K562 (cell line): ENCODE data around the gene ANXA2. TPM values are rescaled to one million over a fixed set of nuclear protein-coding genes. Genes with fewer than 3 reads are reported as not detected.

Experiments
- ARID2 ChIP-seq: fragments of 450-650 bp; IDR thresholded peaks from 2 replicates; pipeline ENCODE4 v1.6.1; 2017; ENCODE audit warnings: antibody characterized with exemption, mild to moderate bottlenecking
- ATF6 ChIP-seq: sonication (generic); formaldehyde crosslinking; IDR thresholded peaks from 2 replicates; pipeline ENCODE4 v1.4.0; 2020; ENCODE audit warnings: mild to moderate bottlenecking, missing genetic modification reagents
- CREBBP ChIP-seq: IDR thresholded peaks from one replicate; pipeline ENCODE4 v1.6.1; 2012; ENCODE audit warnings: low read depth, mild to moderate bottlenecking, control low read depth, inconsistent platforms, low read length
- HBP1 ChIP-seq: fragments of 450-650 bp; formaldehyde crosslinking; IDR thresholded peaks from 2 replicates; pipeline ENCODE4 v1.4.0; 2022; ENCODE audit warnings: missing genetic modification characterization
- MAFF ChIP-seq: IDR thresholded peaks from 2 replicates; pipeline ENCODE4 v1.6.1; 2012; ENCODE audit warnings: low read length, improper control_type of control experiment
- MAZ ChIP-seq, 2 experiments: fragments of 450-650 bp in 1 of 2; sonication (generic) in 1 of 2; formaldehyde crosslinking; IDR thresholded peaks in 1 of 2; conservative IDR thresholded peaks in 1 of 2; 2 replicates each; pipeline versions ENCODE4 v1.4.0 to v1.5.0; 2020; ENCODE audit warnings: mild to moderate bottlenecking in 1 of 2, missing genetic modification reagents in 1 of 2
- NEUROD1 ChIP-seq: fragments of 150-350 bp; IDR thresholded peaks from 2 replicates; pipeline ENCODE4 v1.6.1; 2014; ENCODE audit warnings: borderline replicate concordance, low read length, low read depth; ENCODE audit not compliant: partially characterized antibody
- NKRF ChIP-seq: fragments of 450-650 bp; IDR thresholded peaks from 2 replicates; pipeline ENCODE4 v1.6.1; 2016; ENCODE audit warnings: borderline replicate concordance
- PML ChIP-seq: IDR thresholded peaks from 2 replicates; pipeline ENCODE4 v1.6.1; 2012; ENCODE audit warnings: low read length, inconsistent platforms
- SRSF7 ChIP-seq: fragments of 200-400 bp; formaldehyde crosslinking; optimal IDR thresholded peaks from 2 replicates; pipeline ENCODE3; 2017; ENCODE audit warnings: mild to moderate bottlenecking, low read depth, low read length
- TAF15 ChIP-seq: fragments of 200-400 bp; formaldehyde crosslinking; IDR thresholded peaks from 2 replicates; pipeline ENCODE4 v1.6.1; 2017; ENCODE audit warnings: mild to moderate bottlenecking, low read depth, low read length, moderate library complexity
- ZBTB1 ChIP-seq: sonication (generic); formaldehyde crosslinking; IDR thresholded peaks from 2 replicates; pipeline ENCODE4 v1.8.1; 2023; ENCODE audit warnings: missing genetic modification reagents, low read depth, mild to moderate bottlenecking, borderline replicate concordance
- ZFP30 ChIP-seq: fragments of 250-450 bp; sonication (Bioruptor Pico); IDR thresholded peaks from 2 replicates; pipeline ENCODE4 v1.8.0; 2022; ENCODE audit warnings: moderate library complexity, mild to moderate bottlenecking, inconsistent platforms, borderline replicate concordance
- ZNF224 ChIP-seq: sonication (generic); formaldehyde crosslinking; IDR thresholded peaks from 2 replicates; pipeline ENCODE4 v1.8.0; 2022; ENCODE audit warnings: mild to moderate bottlenecking, missing genetic modification reagents
- ZNF518B ChIP-seq: fragments of 250-450 bp; sonication (Bioruptor Pico); IDR thresholded peaks from 2 replicates; pipeline ENCODE4 v1.5.0; 2021; ENCODE audit warnings: mild to moderate bottlenecking, moderate library complexity
- polyA plus RNA-seq, 8 experiments: library from polyadenylated mRNA; depleted of rRNA in 4 of 8; stranded (reverse) in 5 of 8; unstranded in 3 of 8; fragments of >200 nt; fragmentation: Nextera tagmentation in 2 of 8; fragmentation: Illumina TruSeq in 1 of 8; extraction: Ambion mirVana in 2 of 8; extraction: Trizol in 1 of 8; gene quantifications; 2 replicates each; pipeline versions ENCODE4 v1.2.1 to v1.2.3, GENCODE V29; 2011 to 2014; ENCODE audit warnings: inconsistent platforms in 1 of 8, missing spikeins in 1 of 8
- total RNA-seq, 7 experiments: library from RNA; depleted of rRNA in 6 of 7; stranded (reverse); fragments of >200 nt in 6 of 7; fragmentation: Illumina TruSeq in 2 of 7; extraction: Trizol in 2 of 7; gene quantifications; 2 replicates each; pipeline versions ENCODE4 v1.2.1 to v1.2.3, GENCODE V29; 2011 to 2021; ENCODE audit warnings: low replicate concordance in 1 of 7
- TF ChIP-seq, protein P1 (sequence below): fragments of 450-650 bp; IDR thresholded peaks from 2 replicates; pipeline ENCODE4 v1.6.1; 2016; ENCODE audit warnings: missing biosample characterization, missing genetic modification characterization

The ANXA2 gene
- total and polyA plus RNA-seq, 9 of the 15 experiments (the other 6 are each of a cell fraction or from before 2014, with no cell fraction given) = 301 to 1,102 (median 452) TPM

DNA sequence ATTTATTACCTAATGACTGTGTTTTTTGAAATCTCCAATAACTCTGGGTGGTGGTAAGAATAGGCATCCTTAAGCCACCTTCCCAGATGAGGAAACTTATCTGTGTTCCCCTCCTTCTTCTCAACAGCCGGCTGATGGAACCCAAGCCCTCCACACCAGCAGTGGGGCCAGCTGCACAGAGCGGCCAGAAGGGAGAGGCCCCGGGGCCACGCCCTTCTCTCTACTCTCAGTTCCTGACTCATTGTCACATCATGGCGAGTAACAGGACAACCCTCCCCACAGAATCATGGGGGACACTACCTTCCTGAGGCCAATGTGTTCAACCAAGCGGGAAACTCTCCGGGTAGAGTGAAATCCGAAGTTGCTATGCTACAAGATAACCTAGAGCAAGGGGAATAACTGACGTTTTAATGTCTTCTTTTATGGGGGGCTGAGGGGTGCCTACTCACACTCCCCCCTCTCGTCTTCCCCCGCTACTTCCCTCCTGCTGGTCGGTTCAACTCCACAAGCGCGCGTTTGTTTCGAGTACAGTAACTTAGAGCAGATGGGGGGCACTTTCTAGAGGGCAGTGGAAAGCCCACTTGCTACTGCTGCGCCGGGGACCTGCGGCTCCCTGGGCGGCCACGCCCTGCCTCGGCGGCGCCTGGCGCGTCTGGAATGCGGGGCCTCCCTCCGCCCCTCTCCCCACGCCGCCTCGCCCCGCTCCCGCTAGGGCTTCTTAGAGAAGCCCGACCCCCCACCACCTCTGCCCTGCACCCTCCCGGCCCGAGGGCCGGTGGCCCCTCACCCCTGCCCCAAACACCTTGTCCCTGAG, 621 bp downstream of the ANXA2 start (continued):
- TF ChIP-seq TAF15 (no peak), SRSF7 (no peak), ZNF224 (no peak), ATF6 (no peak), ARID2 (no peak), ZFP30 (CRISPR knock-in tag) (no peak), MAZ (CRISPR knock-in tag; conservative IDR thresholded peaks at IDR 0.05 in 1 of 2, IDR thresholded peaks at IDR 0.05 in 1 of 2) (no peak), HBP1 (no peak), ZNF518B (CRISPR knock-in tag) (no peak), CREBBP (no peak), NEUROD1 (no peak), NKRF (peak; percentile 43), MAFF (no peak), ZBTB1 (no peak), PML (no peak; the same call in 1 of the 2 replicates)
- TF ChIP-seq, protein P1, sequence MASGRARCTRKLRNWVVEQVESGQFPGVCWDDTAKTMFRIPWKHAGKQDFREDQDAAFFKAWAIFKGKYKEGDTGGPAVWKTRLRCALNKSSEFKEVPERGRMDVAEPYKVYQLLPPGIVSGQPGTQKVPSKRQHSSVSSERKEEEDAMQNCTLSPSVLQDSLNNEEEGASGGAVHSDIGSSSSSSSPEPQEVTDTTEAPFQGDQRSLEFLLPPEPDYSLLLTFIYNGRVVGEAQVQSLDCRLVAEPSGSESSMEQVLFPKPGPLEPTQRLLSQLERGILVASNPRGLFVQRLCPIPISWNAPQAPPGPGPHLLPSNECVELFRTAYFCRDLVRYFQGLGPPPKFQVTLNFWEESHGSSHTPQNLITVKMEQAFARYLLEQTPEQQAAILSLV (tag) = no peak
